ENCODE measurements around the gene ADGRB3. TPM values are rescaled to one million over a fixed set of nuclear protein-coding genes. Genes with fewer than 3 reads are reported as not detected.

ADGRB3 gene
- total RNA-seq, 1 donor from 2014 or later = 0.92 TPM

GRCh38 chr6:68695403-68695802 is 60.3 kb downstream of the ADGRB3 start:
- Histone ChIP-seq H3K4me3 (ENCODE audit: low read depth, low read length) (no peak overlapping the region), H3K27me3 (ENCODE audit: control insufficient read depth, insufficient read depth, low read length) (no peaks in the 10 kb centered on the region)

GRCh38 chr6:68695838-68696237 is 60.8 kb downstream of the ADGRB3 start:
- no peak for DNase-seq (ENCODE audit: low read depth)
- Histone ChIP-seq H3K27me3 (ENCODE audit: control insufficient read depth, insufficient read depth, low read length) (no peaks in the 10 kb centered on the region), H3K4me3 (ENCODE audit: low read depth, low read length) (no peak overlapping the region), H3K36me3 (ENCODE audit: control insufficient read depth, insufficient read depth, low read length) (no peaks in the 10 kb centered on the region)
- TF ChIP-seq, protein P1, sequence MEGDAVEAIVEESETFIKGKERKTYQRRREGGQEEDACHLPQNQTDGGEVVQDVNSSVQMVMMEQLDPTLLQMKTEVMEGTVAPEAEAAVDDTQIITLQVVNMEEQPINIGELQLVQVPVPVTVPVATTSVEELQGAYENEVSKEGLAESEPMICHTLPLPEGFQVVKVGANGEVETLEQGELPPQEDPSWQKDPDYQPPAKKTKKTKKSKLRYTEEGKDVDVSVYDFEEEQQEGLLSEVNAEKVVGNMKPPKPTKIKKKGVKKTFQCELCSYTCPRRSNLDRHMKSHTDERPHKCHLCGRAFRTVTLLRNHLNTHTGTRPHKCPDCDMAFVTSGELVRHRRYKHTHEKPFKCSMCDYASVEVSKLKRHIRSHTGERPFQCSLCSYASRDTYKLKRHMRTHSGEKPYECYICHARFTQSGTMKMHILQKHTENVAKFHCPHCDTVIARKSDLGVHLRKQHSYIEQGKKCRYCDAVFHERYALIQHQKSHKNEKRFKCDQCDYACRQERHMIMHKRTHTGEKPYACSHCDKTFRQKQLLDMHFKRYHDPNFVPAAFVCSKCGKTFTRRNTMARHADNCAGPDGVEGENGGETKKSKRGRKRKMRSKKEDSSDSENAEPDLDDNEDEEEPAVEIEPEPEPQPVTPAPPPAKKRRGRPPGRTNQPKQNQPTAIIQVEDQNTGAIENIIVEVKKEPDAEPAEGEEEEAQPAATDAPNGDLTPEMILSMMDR (IDR thresholded peaks at IDR 0.05; ENCODE audit: insufficient read depth, low read length, poor library complexity, severe bottlenecking) = no peak

More at GRCh38 chr6:68695403-68695802, 60.3 kb downstream of the ADGRB3 start:
- no peaks in the 10 kb centered on the region for H3K36me3 ChIP-seq (ENCODE audit: control insufficient read depth, insufficient read depth, low read length)
- TF ChIP-seq, protein P1 (IDR thresholded peaks at IDR 0.05; ENCODE audit: insufficient read depth, low read length, poor library complexity, severe bottlenecking) = no peak
- no peak for DNase-seq (ENCODE audit: low read depth)

- DNase-seq (ENCODE audit: low read depth) = no peak
- Histone ChIP-seq H3K4me3 (ENCODE audit: low read depth, low read length) (no peak overlapping the region), H3K36me3 (ENCODE audit: control insufficient read depth, insufficient read depth, low read length) (no peaks in the 10 kb centered on the region), H3K27me3 (ENCODE audit: control insufficient read depth, insufficient read depth, low read length) (no peaks in the 10 kb centered on the region)
- TF ChIP-seq, protein P1 (IDR thresholded peaks at IDR 0.05; ENCODE audit: insufficient read depth, low read length, poor library complexity, severe bottlenecking) = no peak
These were observed 62.3 kb downstream of the ADGRB3 start for GRCh38 chr6:68697394-68697793.

DNA sequence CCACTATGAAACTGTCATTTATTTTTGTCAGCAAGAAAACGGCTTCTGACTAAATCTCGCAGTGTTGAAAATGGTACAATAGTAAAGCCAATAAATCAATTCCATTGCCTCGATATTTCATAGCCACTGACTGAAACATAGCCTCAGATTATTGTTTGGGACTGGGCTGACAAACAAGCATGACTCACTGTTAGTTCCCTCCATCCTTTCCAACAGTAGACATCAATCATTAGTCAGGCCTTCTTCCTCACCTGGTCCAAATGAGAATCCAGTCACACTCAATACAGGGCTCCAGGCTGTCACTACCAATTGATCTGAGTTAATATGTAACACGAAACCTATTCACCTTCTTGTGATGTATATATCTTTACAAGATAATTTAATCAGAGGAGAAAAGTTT is 66.1 kb downstream of the ADGRB3 start:
- TF ChIP-seq, protein P1 (IDR thresholded peaks at IDR 0.05; ENCODE audit: insufficient read depth, low read length, poor library complexity, severe bottlenecking) = no peak
- Histone ChIP-seq H3K4me3 (ENCODE audit: low read depth, low read length) (no peak overlapping the region), H3K36me3 (ENCODE audit: control insufficient read depth, insufficient read depth, low read length) (no peaks in the 10 kb centered on the region), H3K27me3 (ENCODE audit: control insufficient read depth, insufficient read depth, low read length) (no peaks in the 10 kb centered on the region)
- no peak for DNase-seq (ENCODE audit: low read depth)

DNA sequence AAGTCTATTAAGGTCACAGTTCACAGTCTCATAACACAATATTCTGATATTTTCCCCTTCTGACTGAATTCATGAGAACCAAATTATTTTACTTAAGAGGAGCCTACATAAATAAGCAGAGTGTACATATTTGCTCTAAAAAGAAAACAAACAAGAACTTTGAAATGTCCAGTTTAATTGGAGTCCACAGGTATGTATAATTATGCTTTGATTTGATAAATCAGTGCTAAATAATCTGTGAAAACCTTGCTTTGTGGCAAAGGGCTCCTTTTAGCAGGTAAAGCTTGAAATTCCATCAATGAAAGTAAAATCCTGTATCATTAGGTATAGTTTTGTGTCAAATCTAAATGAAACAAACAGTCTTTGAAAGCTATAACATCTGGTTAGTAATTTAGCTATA is 69.4 kb downstream of the ADGRB3 start:
- no peaks in the 10 kb centered on the region for H3K27me3 ChIP-seq (ENCODE audit: control insufficient read depth, insufficient read depth, low read length)
- no peak overlapping the region for H3K4me3 ChIP-seq (ENCODE audit: low read depth, low read length)
- TF ChIP-seq, protein P1 (IDR thresholded peaks at IDR 0.05; ENCODE audit: insufficient read depth, low read length, poor library complexity, severe bottlenecking) = no peak
- DNase-seq (ENCODE audit: low read depth) = no peak
- H3K36me3 ChIP-seq (ENCODE audit: control insufficient read depth, insufficient read depth, low read length) = no peaks in the 10 kb centered on the region

- Histone ChIP-seq H3K36me3 (ENCODE audit: control insufficient read depth, insufficient read depth, low read length) (no peaks in the 10 kb centered on the region), H3K4me3 (ENCODE audit: low read depth, low read length) (no peak overlapping the region), H3K27me3 (ENCODE audit: control insufficient read depth, insufficient read depth, low read length) (no peaks in the 10 kb centered on the region)
- no peak for DNase-seq (ENCODE audit: low read depth)
- TF ChIP-seq, protein P1 (IDR thresholded peaks at IDR 0.05; ENCODE audit: insufficient read depth, low read length, poor library complexity, severe bottlenecking) = no peak
These were observed 74.0 kb downstream of the ADGRB3 start for GRCh38 chr6:68709091-68709490.

All from kidney epithelial cell (primary cell).